GM19455 (cell line): ENCODE results near the gene ADAMTS2.

Experiments used
- ATAC-seq: cut with Tn5 transposase; IDR thresholded peaks from one replicate; pipeline ENCODE4 v1.9.1; 2021; ENCODE audit not compliant: unreplicated experiment

The ADAMTS2 gene

GRCh38 chr5:179237770-179238627 is 107.3 kb downstream of the ADAMTS2 start:
- ATAC-seq, result no peak

GRCh38 chr5:179235416-179236400 is 109.6 kb downstream of the ADAMTS2 start:
- no peak for ATAC-seq

GRCh38 chr5:179234563-179235135 is 110.6 kb downstream of the ADAMTS2 start:
- ATAC-seq, result no peak

- ATAC-seq, result no peak
Observed at GRCh38 chr5:179233909-179234562, 111.2 kb downstream of the ADAMTS2 start.

GRCh38 chr5:179232091-179232735 is 113.0 kb downstream of the ADAMTS2 start:
- no peak for ATAC-seq

GRCh38 chr5:179231309-179231708 is 114.0 kb downstream of the ADAMTS2 start:
- no peak for ATAC-seq

- ATAC-seq, result no peak
Observed at GRCh38 chr5:179230061-179230461, 115.2 kb downstream of the ADAMTS2 start.

- ATAC-seq, result no peak
Observed at GRCh38 chr5:179229331-179229831, 115.9 kb downstream of the ADAMTS2 start.

- no peak for ATAC-seq
Observed at GRCh38 chr5:179228341-179229121, 116.7 kb downstream of the ADAMTS2 start.

- ATAC-seq, result no peak
Observed at GRCh38 chr5:179227580-179228311, 117.5 kb downstream of the ADAMTS2 start.

- ATAC-seq, result no peak
Observed at GRCh38 chr5:179227229-179227579, 118.1 kb downstream of the ADAMTS2 start.

GRCh38 chr5:179226696-179227095 is 118.6 kb downstream of the ADAMTS2 start:
- no peak for ATAC-seq

GRCh38 chr5:179225387-179225786 is 119.9 kb downstream of the ADAMTS2 start:
- no peak for ATAC-seq

- no peak for ATAC-seq
Observed at GRCh38 chr5:179224741-179225140, 120.5 kb downstream of the ADAMTS2 start.

- ATAC-seq, result no peak
Observed at GRCh38 chr5:179223961-179224360, 121.3 kb downstream of the ADAMTS2 start.

- ATAC-seq, result no peak
Observed at GRCh38 chr5:179223528-179223927, 121.7 kb downstream of the ADAMTS2 start.

- no peak for ATAC-seq
Observed at GRCh38 chr5:179222246-179223017, 122.8 kb downstream of the ADAMTS2 start.

GRCh38 chr5:179221877-179222220 is 123.4 kb downstream of the ADAMTS2 start:
- no peak for ATAC-seq
